ENCODE data around the gene FRMD4A.

Gene FRMD4A

GRCh38 chr10:14371581-14371980 lies 40.9 kb upstream of the FRMD4A start:
- H3K79me2 ChIP-seq (ENCODE audit: low read length) = no peaks in the 10 kb centered on the region
- DNase-seq = no peak
- no peaks in the 10 kb centered on the region for H4K20me1 ChIP-seq (ENCODE audit: insufficient read depth, low read length)
- no peak overlapping the region for H3K4me3 ChIP-seq (ENCODE audit: low read length)
- H3F3A ChIP-seq (ENCODE audit: insufficient read depth, low read length) = no peaks in the 10 kb centered on the region
- H3K9me3 ChIP-seq (replicated peaks; ENCODE audit: insufficient read depth, low read length) = no peaks in the 10 kb centered on the region
- H3K36me3 ChIP-seq (replicated peaks; ENCODE audit: insufficient read depth, low read length) = no peaks in the 10 kb centered on the region
- no peak overlapping the region for H2AFZ ChIP-seq (ENCODE audit: low read length)
- H3K4me1 ChIP-seq (ENCODE audit: low read length) = no peaks in the 10 kb centered on the region
- no peak overlapping the region for H3K4me2 ChIP-seq (ENCODE audit: low read depth, low read length)
- TF ChIP-seq CTCF (IDR thresholded peaks at IDR 0.05; ENCODE audit: low read length) = no peak
- no peak for TF ChIP-seq EZH2phosphoT487 (IDR thresholded peaks at IDR 0.05; ENCODE audit: low read length)
- no peak for TF ChIP-seq EZH2 (optimal IDR thresholded peaks at IDR 0.05; ENCODE audit: low read depth, low read length)
- H3K9ac ChIP-seq (ENCODE audit: low read length) = no peak overlapping the region
- no peak overlapping the region for H3K27ac ChIP-seq (ENCODE audit: low read length)
- no peaks in the 10 kb centered on the region for H3K9me2 ChIP-seq (replicated peaks; ENCODE audit: insufficient read depth, low read length)
- H3K27me3 ChIP-seq (replicated peaks; ENCODE audit: insufficient read depth, low read length) = no peaks in the 10 kb centered on the region

GRCh38 chr10:14370894-14371293 lies 40.2 kb upstream of the FRMD4A start:
- Histone ChIP-seq H3K9ac (ENCODE audit: low read length) (no peak overlapping the region), H3K9me3 (replicated peaks; ENCODE audit: insufficient read depth, low read length) (no peaks in the 10 kb centered on the region), H3K4me2 (ENCODE audit: low read depth, low read length) (no peak overlapping the region), H3K27me3 (replicated peaks; ENCODE audit: insufficient read depth, low read length) (no peaks in the 10 kb centered on the region), H3K9me2 (replicated peaks; ENCODE audit: insufficient read depth, low read length) (no peaks in the 10 kb centered on the region), H4K20me1 (ENCODE audit: insufficient read depth, low read length) (no peaks in the 10 kb centered on the region), H2AFZ (ENCODE audit: low read length) (no peak overlapping the region), H3K4me1 (ENCODE audit: low read length) (no peaks in the 10 kb centered on the region), H3F3A (ENCODE audit: insufficient read depth, low read length) (no peaks in the 10 kb centered on the region), H3K79me2 (ENCODE audit: low read length) (no peaks in the 10 kb centered on the region), H3K27ac (ENCODE audit: low read length) (no peak overlapping the region), H3K36me3 (replicated peaks; ENCODE audit: insufficient read depth, low read length) (no peaks in the 10 kb centered on the region), H3K4me3 (ENCODE audit: low read length) (no peak overlapping the region)
- DNase-seq = no peak
- TF ChIP-seq CTCF (IDR thresholded peaks at IDR 0.05; ENCODE audit: low read length) = no peak
- no peak for TF ChIP-seq EZH2phosphoT487 (IDR thresholded peaks at IDR 0.05; ENCODE audit: low read length)
- TF ChIP-seq EZH2 (optimal IDR thresholded peaks at IDR 0.05; ENCODE audit: low read depth, low read length) = no peak

GRCh38 chr10:14369906-14370305 lies 39.2 kb upstream of the FRMD4A start:
- Histone ChIP-seq H3K27me3 (replicated peaks; ENCODE audit: insufficient read depth, low read length) (no peaks in the 10 kb centered on the region), H3K4me3 (ENCODE audit: low read length) (no peak overlapping the region), H3K9me3 (replicated peaks; ENCODE audit: insufficient read depth, low read length) (no peaks in the 10 kb centered on the region), H3K36me3 (replicated peaks; ENCODE audit: insufficient read depth, low read length) (no peaks in the 10 kb centered on the region), H3F3A (ENCODE audit: insufficient read depth, low read length) (no peaks in the 10 kb centered on the region), H3K4me2 (ENCODE audit: low read depth, low read length) (no peak overlapping the region), H2AFZ (ENCODE audit: low read length) (no peak overlapping the region), H3K27ac (ENCODE audit: low read length) (no peak overlapping the region), H3K9ac (ENCODE audit: low read length) (no peak overlapping the region), H3K4me1 (ENCODE audit: low read length) (no peaks in the 10 kb centered on the region), H3K9me2 (replicated peaks; ENCODE audit: insufficient read depth, low read length) (no peaks in the 10 kb centered on the region), H4K20me1 (ENCODE audit: insufficient read depth, low read length) (no peaks in the 10 kb centered on the region), H3K79me2 (ENCODE audit: low read length) (no peaks in the 10 kb centered on the region)
- TF ChIP-seq EZH2phosphoT487 (IDR thresholded peaks at IDR 0.05; ENCODE audit: low read length) (no peak), EZH2 (optimal IDR thresholded peaks at IDR 0.05; ENCODE audit: low read depth, low read length) (no peak), CTCF (IDR thresholded peaks at IDR 0.05; ENCODE audit: low read length) (no peak)
- no peak for DNase-seq

Data from MM.1S (cell line).